ENCODE data around the gene ODAD2. TPM values are rescaled to one million over a fixed set of nuclear protein-coding genes. Genes with fewer than 3 reads are reported as not detected.
"Not testable (repeated sequence)": the region's sequence is repeated elsewhere in the genome, so short reads cannot be mapped to it uniquely, and the experiment has no call there.

Gene ODAD2
- polyA plus RNA-seq, 2 donors, result 0.12 to 0.31 TPM

DNA sequence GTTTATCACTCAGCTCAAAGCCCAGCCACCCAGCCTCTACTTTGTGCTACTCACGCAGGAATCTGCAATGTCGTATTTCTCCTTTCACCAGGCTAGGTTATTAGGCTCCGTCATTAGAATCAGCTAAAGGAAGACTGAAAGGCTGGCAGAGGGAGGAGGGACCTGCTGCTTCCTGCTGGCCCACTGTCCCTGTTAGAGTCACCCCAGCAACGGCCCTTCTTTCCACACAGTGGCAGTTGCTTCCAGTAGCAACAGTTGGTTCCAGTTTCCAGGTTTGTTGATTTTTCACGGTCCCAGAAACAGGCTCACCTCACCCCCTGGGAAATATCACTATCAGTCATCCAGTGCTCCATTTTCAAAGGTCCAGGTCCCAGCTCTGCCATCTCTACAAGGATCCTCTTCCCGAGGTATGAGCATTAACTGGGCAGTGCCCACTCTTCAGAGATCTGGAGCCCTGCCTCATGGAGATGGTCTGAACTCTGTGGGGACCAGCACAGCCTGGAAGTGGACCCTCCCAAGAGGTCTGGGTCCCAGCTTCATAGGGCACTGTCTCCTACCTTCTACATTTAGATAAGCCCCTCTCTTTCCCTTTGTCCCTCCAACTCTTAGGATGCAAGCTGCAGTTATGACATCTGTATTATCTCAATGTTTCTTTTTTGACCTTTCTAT is 15.9 kb downstream of the ODAD2 start:
- H3K4me1 ChIP-seq (ENCODE audit: control insufficient read depth in 2 of 2, insufficient read depth in 2 of 2, low read length in 1 of 2), result peaks cover 0 to 2% of the 10 kb centered on the region in 2 donors
- no peak overlapping the region for H3K27ac ChIP-seq (ENCODE audit: low read depth in 2 of 2, low read length in 1 of 2)
- no peaks in the 10 kb centered on the region for H3K9me3 ChIP-seq (ENCODE audit: control insufficient read depth in 2 of 2, insufficient read depth in 1 of 2, low read depth in 1 of 2, low read length in 1 of 2)
- H3K36me3 ChIP-seq (ENCODE audit: control insufficient read depth in 2 of 2, insufficient read depth in 2 of 2, low read length in 1 of 2), result no peaks in the 10 kb centered on the region
- H3K4me3 ChIP-seq (ENCODE audit: low read depth in 1 of 2, low read length in 2 of 2), result no peak overlapping the region
- no peaks in the 10 kb centered on the region for H3K27me3 ChIP-seq (ENCODE audit: control insufficient read depth in 1 of 2, insufficient read depth in 2 of 2, low read length in 2 of 2)
- 73 to 74% methylated on average over 6 of the region's 6 CpGs for WGBS, 2 donors

DNA sequence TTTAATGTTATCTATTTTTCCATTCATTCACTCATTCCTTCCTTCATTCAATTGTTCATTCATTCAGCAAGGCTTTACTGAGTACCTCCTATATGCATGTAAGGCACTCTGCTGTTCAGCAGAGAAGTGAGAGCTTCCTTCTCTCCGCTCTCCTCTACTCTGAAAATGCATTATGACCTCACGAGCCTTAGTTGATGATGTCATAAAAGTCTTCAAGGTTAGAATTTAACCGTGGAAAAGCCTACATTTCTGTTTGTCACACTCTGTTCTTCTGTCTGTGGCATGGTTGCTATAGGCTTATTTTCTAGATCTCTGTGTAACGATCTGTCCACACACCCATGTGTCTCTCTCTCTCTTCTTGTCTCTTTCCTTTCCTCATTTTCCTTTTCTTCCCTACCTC is 17.1 kb downstream of the ODAD2 start:
- 84 to 88% methylated on average over 4 of the region's 4 CpGs for WGBS, 2 donors
- H3K9me3 ChIP-seq (ENCODE audit: control insufficient read depth in 2 of 2, insufficient read depth in 1 of 2, low read depth in 1 of 2, low read length in 1 of 2), result no peaks in the 10 kb centered on the region
- no peak overlapping the region for H3K27ac ChIP-seq (ENCODE audit: low read depth in 2 of 2, low read length in 1 of 2)
- no peaks in the 10 kb centered on the region for H3K27me3 ChIP-seq (ENCODE audit: control insufficient read depth in 1 of 2, insufficient read depth in 2 of 2, low read length in 2 of 2)
- H3K4me3 ChIP-seq (ENCODE audit: low read depth in 1 of 2, low read length in 2 of 2), result no peak overlapping the region
- no peaks in the 10 kb centered on the region for H3K36me3 ChIP-seq (ENCODE audit: control insufficient read depth in 2 of 2, insufficient read depth in 2 of 2, low read length in 1 of 2)
- peaks cover 0 to 2% of the 10 kb centered on the region in 2 donors for H3K4me1 ChIP-seq (ENCODE audit: control insufficient read depth in 2 of 2, insufficient read depth in 2 of 2, low read length in 1 of 2)

DNA sequence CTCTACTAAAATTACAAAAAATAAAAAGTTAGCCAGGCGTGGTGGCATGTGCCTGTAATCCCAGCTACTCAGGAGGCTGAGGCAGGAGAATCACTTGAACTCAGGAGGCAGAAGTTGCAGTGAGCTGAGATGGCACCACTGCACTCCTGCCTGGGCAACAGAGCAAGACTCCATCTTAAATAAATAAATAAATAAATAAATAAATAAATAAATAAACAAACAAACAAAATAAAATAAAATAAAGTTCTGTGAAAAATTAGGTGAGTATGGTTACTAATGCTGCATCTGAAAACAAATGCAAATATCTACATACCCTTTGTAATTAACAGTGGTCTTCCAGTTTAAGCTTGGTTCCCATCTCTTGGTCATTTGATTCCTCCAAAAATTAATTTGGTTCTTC is 28.1 kb downstream of the ODAD2 start:
- H3K27me3 ChIP-seq (ENCODE audit: control insufficient read depth in 1 of 2, insufficient read depth in 2 of 2, low read length in 2 of 2); H3K4me3 ChIP-seq (ENCODE audit: low read depth in 1 of 2, low read length in 2 of 2); H3K36me3 ChIP-seq (ENCODE audit: control insufficient read depth in 2 of 2, insufficient read depth in 2 of 2, low read length in 1 of 2); H3K27ac ChIP-seq (ENCODE audit: low read depth in 2 of 2, low read length in 1 of 2); H3K4me1 ChIP-seq (ENCODE audit: control insufficient read depth in 2 of 2, insufficient read depth in 2 of 2, low read length in 1 of 2); H3K9me3 ChIP-seq (ENCODE audit: control insufficient read depth in 2 of 2, insufficient read depth in 1 of 2, low read depth in 1 of 2, low read length in 1 of 2): not testable (repeated sequence)
- 73 to 87% methylated on average over 1 of the region's 1 CpG for WGBS, 2 donors

DNA sequence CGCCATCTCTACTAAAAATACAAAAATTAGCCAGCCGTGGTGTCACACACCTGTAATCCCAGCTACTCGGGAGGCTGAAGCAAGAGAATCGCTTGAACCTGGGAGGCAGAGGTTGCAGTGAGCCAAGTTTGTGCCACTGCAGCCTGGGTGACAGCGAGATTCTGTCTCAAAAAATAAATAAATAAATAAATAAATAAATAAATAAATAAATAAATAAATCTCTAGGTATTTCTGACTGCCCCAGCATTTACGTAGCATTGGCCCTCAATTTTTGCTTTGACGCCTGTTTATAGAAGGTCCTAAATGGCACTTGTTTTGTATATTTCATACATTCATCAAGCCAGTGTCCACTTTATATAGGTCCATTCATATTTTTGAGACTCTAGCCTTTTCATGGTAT is 28.9 kb downstream of the ODAD2 start:
- H3K27ac ChIP-seq (ENCODE audit: low read depth in 2 of 2, low read length in 1 of 2); H3K4me3 ChIP-seq (ENCODE audit: low read depth in 1 of 2, low read length in 2 of 2): not testable (repeated sequence)

DNA sequence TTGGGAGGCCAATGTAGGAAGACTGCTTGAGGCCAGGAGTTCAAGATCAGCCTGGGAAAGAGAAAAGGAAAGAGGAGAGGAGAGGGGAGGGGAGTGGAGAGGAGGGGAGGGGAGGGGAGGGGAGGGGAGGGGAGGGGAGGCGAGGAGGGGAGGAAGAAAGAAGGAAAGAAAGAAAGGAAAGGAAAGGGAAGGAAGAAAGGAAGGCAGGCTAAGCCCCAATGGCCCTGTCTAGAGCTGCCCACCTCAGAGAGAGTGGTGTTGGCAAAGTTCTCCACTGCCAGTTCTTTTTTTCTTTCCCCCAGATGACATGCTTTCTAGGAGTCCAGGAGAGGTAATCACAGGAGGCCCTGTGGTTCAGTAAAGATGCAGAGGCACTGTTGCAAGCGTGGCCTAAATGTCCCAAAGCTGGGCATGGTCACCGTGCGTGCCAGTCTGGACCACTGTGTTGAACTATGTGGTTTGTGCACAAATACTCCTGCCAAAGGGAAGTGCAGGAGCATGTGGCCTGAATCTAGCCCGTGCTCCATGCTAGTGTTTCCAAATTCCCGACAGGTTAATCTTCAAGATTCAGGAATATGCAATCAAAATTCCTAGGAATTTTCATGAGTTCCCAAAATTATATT is 39.7 kb downstream of the ODAD2 start:
- Histone ChIP-seq H3K4me1 (ENCODE audit: control insufficient read depth in 2 of 2, insufficient read depth in 2 of 2, low read length in 1 of 2) (no peaks in the 10 kb centered on the region), H3K36me3 (ENCODE audit: control insufficient read depth in 2 of 2, insufficient read depth in 2 of 2, low read length in 1 of 2) (no peaks in the 10 kb centered on the region)
- 94 to 97% methylated on average over 5 to 6 of the region's 6 CpGs for WGBS, 2 donors

More for the DNA sequence above, 28.9 kb downstream of the ODAD2 start:
- WGBS, 2 donors, result 87 to 92% methylated on average over 7 of the region's 7 CpGs
- H3K36me3 ChIP-seq (ENCODE audit: control insufficient read depth in 2 of 2, insufficient read depth in 2 of 2, low read length in 1 of 2); H3K4me1 ChIP-seq (ENCODE audit: control insufficient read depth in 2 of 2, insufficient read depth in 2 of 2, low read length in 1 of 2); H3K27me3 ChIP-seq (ENCODE audit: control insufficient read depth in 1 of 2, insufficient read depth in 2 of 2, low read length in 2 of 2); H3K9me3 ChIP-seq (ENCODE audit: control insufficient read depth in 2 of 2, insufficient read depth in 1 of 2, low read depth in 1 of 2, low read length in 1 of 2): not testable (repeated sequence)

DNA sequence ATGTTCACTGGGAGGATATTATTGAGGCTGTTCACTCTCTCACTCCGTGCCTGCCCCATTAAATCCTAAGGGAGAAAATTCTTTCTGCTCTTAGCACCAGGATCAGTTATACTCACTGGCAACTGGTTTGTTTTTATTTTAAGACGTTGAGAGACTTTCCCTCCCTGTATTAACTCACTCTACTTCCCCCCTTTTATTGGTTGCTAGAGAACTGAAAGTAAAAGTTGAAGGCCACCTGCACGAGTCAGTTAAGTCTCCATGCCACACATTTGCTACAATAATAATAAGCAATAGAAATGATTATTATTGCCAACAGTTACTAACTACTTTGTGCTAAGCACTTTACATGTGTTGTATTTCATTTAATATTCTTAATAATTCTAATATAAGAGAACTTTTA is 40.5 kb downstream of the ODAD2 start:
- H3K9me3 ChIP-seq (ENCODE audit: control insufficient read depth in 2 of 2, insufficient read depth in 1 of 2, low read depth in 1 of 2, low read length in 1 of 2); H3K4me1 ChIP-seq (ENCODE audit: control insufficient read depth in 2 of 2, insufficient read depth in 2 of 2, low read length in 1 of 2); H3K27me3 ChIP-seq (ENCODE audit: control insufficient read depth in 1 of 2, insufficient read depth in 2 of 2, low read length in 2 of 2); H3K27ac ChIP-seq (ENCODE audit: low read depth in 2 of 2, low read length in 1 of 2); H3K4me3 ChIP-seq (ENCODE audit: low read depth in 1 of 2, low read length in 2 of 2); H3K36me3 ChIP-seq (ENCODE audit: control insufficient read depth in 2 of 2, insufficient read depth in 2 of 2, low read length in 1 of 2): not testable (repeated sequence)
- 40 to 42% methylated on average over 3 of the region's 3 CpGs for WGBS, 2 donors

More for the DNA sequence above, 39.7 kb downstream of the ODAD2 start:
- Histone ChIP-seq H3K4me3 (ENCODE audit: low read depth in 1 of 2, low read length in 2 of 2) (no peak overlapping the region), H3K27ac (ENCODE audit: low read depth in 2 of 2, low read length in 1 of 2) (no peak overlapping the region), H3K9me3 (ENCODE audit: control insufficient read depth in 2 of 2, insufficient read depth in 1 of 2, low read depth in 1 of 2, low read length in 1 of 2) (no peaks in the 10 kb centered on the region), H3K27me3 (ENCODE audit: control insufficient read depth in 1 of 2, insufficient read depth in 2 of 2, low read length in 2 of 2) (no peaks in the 10 kb centered on the region)

DNA sequence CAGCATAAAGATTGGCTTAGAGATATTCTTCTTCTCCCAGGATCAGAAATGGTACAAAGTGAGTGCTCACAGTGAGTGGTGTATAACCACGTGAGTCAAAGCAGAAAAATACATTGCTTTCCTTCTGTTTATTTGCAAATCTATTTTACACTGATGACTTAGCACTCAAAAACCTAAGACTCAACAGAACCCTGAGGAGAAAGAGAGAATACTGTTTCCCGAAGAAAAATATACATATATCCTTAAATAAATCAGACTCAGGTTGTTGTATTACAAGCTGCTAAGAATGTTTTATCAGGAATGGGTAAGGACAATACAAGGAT is 48.7 kb downstream of the ODAD2 start:
- Histone ChIP-seq H3K4me1 (ENCODE audit: control insufficient read depth in 2 of 2, insufficient read depth in 2 of 2, low read length in 1 of 2) (no peaks in the 10 kb centered on the region), H3K9me3 (ENCODE audit: control insufficient read depth in 2 of 2, insufficient read depth in 1 of 2, low read depth in 1 of 2, low read length in 1 of 2) (no peaks in the 10 kb centered on the region), H3K27me3 (ENCODE audit: control insufficient read depth in 1 of 2, insufficient read depth in 2 of 2, low read length in 2 of 2) (no peaks in the 10 kb centered on the region), H3K27ac (ENCODE audit: low read depth in 2 of 2, low read length in 1 of 2) (no peak overlapping the region), H3K4me3 (ENCODE audit: low read depth in 1 of 2, low read length in 2 of 2) (no peak overlapping the region), H3K36me3 (ENCODE audit: control insufficient read depth in 2 of 2, insufficient read depth in 2 of 2, low read length in 1 of 2) (no peaks in the 10 kb centered on the region)
- 75 to 79% methylated on average over 2 of the region's 2 CpGs for WGBS, 2 donors

DNA sequence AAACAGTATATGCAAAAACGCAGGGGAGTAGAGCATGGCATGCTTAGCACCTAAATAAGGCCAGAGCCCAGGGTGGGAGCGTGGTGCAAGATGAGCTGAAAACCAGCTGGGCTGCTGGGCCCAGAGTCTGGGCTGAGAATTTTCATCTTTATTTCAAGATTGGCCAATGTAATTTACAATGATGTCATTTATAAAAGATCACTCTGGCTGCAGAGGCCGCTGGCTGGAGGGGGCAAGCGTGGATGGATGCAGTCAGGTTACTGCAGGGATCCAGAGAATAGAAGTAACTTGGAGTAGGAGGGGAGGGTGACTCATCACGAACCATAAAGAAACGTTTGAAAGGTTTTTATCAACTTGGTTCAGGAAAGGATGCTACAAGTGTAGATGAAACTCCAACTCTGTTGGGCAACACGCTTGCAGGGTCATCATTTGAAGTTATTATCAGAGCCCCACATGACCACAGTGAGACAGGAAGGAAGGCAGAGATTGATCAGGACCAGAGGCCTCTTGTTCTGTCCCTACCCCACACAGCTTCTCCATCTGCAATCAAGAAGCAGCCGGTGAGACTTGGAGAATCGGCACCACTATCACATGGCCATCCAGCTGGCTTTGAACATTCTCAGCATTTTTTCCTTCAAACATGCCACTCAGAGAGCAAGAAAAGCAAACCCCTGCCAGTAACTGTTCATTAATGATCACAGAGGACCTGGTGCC is 49.2 kb downstream of the ODAD2 start:
- no peaks in the 10 kb centered on the region for H3K9me3 ChIP-seq (ENCODE audit: control insufficient read depth in 2 of 2, insufficient read depth in 1 of 2, low read depth in 1 of 2, low read length in 1 of 2)
- H3K36me3 ChIP-seq (ENCODE audit: control insufficient read depth in 2 of 2, insufficient read depth in 2 of 2, low read length in 1 of 2), result no peaks in the 10 kb centered on the region
- no peak overlapping the region for H3K4me3 ChIP-seq (ENCODE audit: low read depth in 1 of 2, low read length in 2 of 2)
- WGBS, 2 donors, result 69 to 73% methylated on average over 9 of the region's 9 CpGs
- H3K27ac ChIP-seq (ENCODE audit: low read depth in 2 of 2, low read length in 1 of 2), result no peak overlapping the region
- no peaks in the 10 kb centered on the region for H3K4me1 ChIP-seq (ENCODE audit: control insufficient read depth in 2 of 2, insufficient read depth in 2 of 2, low read length in 1 of 2)
- no peaks in the 10 kb centered on the region for H3K27me3 ChIP-seq (ENCODE audit: control insufficient read depth in 1 of 2, insufficient read depth in 2 of 2, low read length in 2 of 2)

DNA sequence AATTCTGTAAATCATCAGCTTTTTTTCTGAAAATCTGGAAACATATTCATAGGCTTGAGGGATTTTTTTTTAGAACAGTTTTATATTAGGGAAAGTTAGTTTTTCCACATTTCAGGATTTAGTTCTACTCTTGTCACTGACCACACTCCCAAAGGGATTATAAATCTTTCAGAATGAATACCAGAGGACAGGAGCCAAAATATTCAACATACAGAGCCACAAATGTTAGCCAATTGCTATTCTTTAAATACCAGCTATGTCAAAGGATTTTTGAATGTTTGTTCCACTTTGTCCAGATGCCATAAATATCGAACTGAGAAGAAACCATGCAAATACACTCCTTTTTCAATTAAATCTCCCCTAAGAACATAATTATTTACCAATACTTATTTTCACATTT is 50.7 kb downstream of the ODAD2 start:
- H3K4me3 ChIP-seq (ENCODE audit: low read depth in 1 of 2, low read length in 2 of 2), result no peak overlapping the region
- no peak overlapping the region for H3K27ac ChIP-seq (ENCODE audit: low read depth in 2 of 2, low read length in 1 of 2)
- H3K27me3 ChIP-seq (ENCODE audit: control insufficient read depth in 1 of 2, insufficient read depth in 2 of 2, low read length in 2 of 2), result no peaks in the 10 kb centered on the region
- no peaks in the 10 kb centered on the region for H3K9me3 ChIP-seq (ENCODE audit: control insufficient read depth in 2 of 2, insufficient read depth in 1 of 2, low read depth in 1 of 2, low read length in 1 of 2)
- WGBS, 2 donors, result 25 to 27% methylated on average over 1 of the region's 1 CpG
- H3K4me1 ChIP-seq (ENCODE audit: control insufficient read depth in 2 of 2, insufficient read depth in 2 of 2, low read length in 1 of 2), result no peaks in the 10 kb centered on the region
- no peaks in the 10 kb centered on the region for H3K36me3 ChIP-seq (ENCODE audit: control insufficient read depth in 2 of 2, insufficient read depth in 2 of 2, low read length in 1 of 2)

DNA sequence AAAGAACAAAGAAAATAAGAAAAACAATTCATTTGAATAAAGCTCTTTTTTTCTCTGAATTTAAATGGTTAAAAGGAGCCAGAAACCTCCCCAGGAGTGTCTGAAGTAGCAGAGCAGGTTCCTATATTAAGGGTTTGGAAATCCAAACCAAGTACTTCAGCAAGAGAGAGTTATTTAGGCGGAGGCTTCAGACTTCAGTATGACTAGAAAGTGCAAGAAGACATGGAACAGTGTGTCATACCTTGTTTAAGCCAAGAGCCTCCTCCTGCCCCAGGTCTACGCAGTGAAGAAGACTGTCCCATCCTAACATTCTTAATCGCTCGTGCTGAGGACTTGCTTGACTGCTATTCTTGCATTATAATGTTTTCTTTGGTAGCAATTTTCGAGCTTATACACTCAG is 51.3 kb downstream of the ODAD2 start:
- 72 to 81% methylated on average over 5 of the region's 5 CpGs for WGBS, 2 donors
- H3K36me3 ChIP-seq (ENCODE audit: control insufficient read depth in 2 of 2, insufficient read depth in 2 of 2, low read length in 1 of 2), result no peaks in the 10 kb centered on the region
- H3K9me3 ChIP-seq (ENCODE audit: control insufficient read depth in 2 of 2, insufficient read depth in 1 of 2, low read depth in 1 of 2, low read length in 1 of 2), result no peaks in the 10 kb centered on the region
- H3K4me1 ChIP-seq (ENCODE audit: control insufficient read depth in 2 of 2, insufficient read depth in 2 of 2, low read length in 1 of 2), result no peaks in the 10 kb centered on the region
- no peak overlapping the region for H3K4me3 ChIP-seq (ENCODE audit: low read depth in 1 of 2, low read length in 2 of 2)
- no peak overlapping the region for H3K27ac ChIP-seq (ENCODE audit: low read depth in 2 of 2, low read length in 1 of 2)
- H3K27me3 ChIP-seq (ENCODE audit: control insufficient read depth in 1 of 2, insufficient read depth in 2 of 2, low read length in 2 of 2), result no peaks in the 10 kb centered on the region
